Measurements from ENCODE around the gene ABHD8. TPM values are rescaled to one million over a fixed set of nuclear protein-coding genes. Genes with fewer than 3 reads are reported as not detected.

Gene ABHD8
- total RNA-seq, 1 experiment from 2014 or later, result 5.2 TPM

- no peak overlapping the region for H3K27ac ChIP-seq (ENCODE audit: low read depth, low read length)
- H3K4me2 ChIP-seq (ENCODE audit: low read length), result no peak overlapping the region
- CTCF ChIA-PET, result no interaction called here
- H3K27me3 ChIP-seq (ENCODE audit: insufficient read depth, low read length), result no peaks in the 10 kb centered on the region
- TF ChIP-seq EGR1 (IDR thresholded peaks at IDR 0.05; ENCODE audit: low read depth) (no peak), EZH2phosphoT487 (IDR thresholded peaks at IDR 0.05; ENCODE audit: borderline replicate concordance) (no peak), ELF1 (IDR thresholded peaks at IDR 0.05; ENCODE audit: borderline replicate concordance, low read depth) (no peak), EZH2 (IDR thresholded peaks at IDR 0.05) (no peak), JUND (IDR thresholded peaks at IDR 0.05) (no peak), ZBTB33 (IDR thresholded peaks at IDR 0.05; ENCODE audit: extremely low read depth, insufficient replicate concordance, low read length) (no peak)
- no peaks in the 10 kb centered on the region for H4K20me1 ChIP-seq (ENCODE audit: insufficient read depth)
- ATAC-seq (no peak), DNase-seq (ENCODE audit: low read depth, low spot score) (no peak)
- no peak overlapping the region for H2AFZ ChIP-seq (ENCODE audit: low read depth, low read length, poor library complexity, severe bottlenecking)
- no peak overlapping the region for H3K4me3 ChIP-seq (replicated peaks in 1 of 2; ENCODE audit: low read depth in 1 of 2, low read length in 2 of 2)
- no TSS peak for BruUV-seq (replicated peaks)
- H3K9me3 ChIP-seq (ENCODE audit: control insufficient read depth in 1 of 2, insufficient read depth in 1 of 2, low read depth in 1 of 2, low read length in 2 of 2), result no peaks in the 10 kb centered on the region
- peaks cover 5 to 15% of the 10 kb centered on the region in 2 experiments for H3K4me1 ChIP-seq (ENCODE audit: control insufficient read depth in 1 of 2, insufficient read depth in 2 of 2, low read length in 2 of 2)
- no peaks in the 10 kb centered on the region for H3K9me2 ChIP-seq (ENCODE audit: insufficient read depth)
- POLR2A ChIA-PET, result no interaction called here
- no peak overlapping the region for H3K9ac ChIP-seq (ENCODE audit: low read length)
- H3K36me3 ChIP-seq (ENCODE audit: control insufficient read depth in 1 of 2, insufficient read depth in 2 of 2, low read length in 2 of 2), result peaks cover 11 to 12% of the 10 kb centered on the region in 2 experiments; a peak in 2 of 4 replicates
- H3K79me2 ChIP-seq (ENCODE audit: insufficient read depth, low read length), result no peaks in the 10 kb centered on the region; the same call in 1 of the 2 replicates
- RAD21 ChIA-PET (ENCODE audit: low non-redundant PET in 1 of 2, low total read pairs in 2 of 2, uncharacterized antibody in 2 of 2, unreplicated experiment in 2 of 2), result no interaction called here
- intact Hi-C loops (cut with micrococcal nuclease), result no loop called here
Measured at GRCh38 chr19:17323300-17323963, 20.2 kb upstream of the ABHD8 start.

- TF ChIP-seq REST (IDR thresholded peaks at IDR 0.05; ENCODE audit: low read depth) (no peak), RAD21 (IDR thresholded peaks at IDR 0.05; ENCODE audit: low read depth) (no peak), CEBPB (IDR thresholded peaks at IDR 0.05; ENCODE audit: low read depth) (no peak), ZFX (IDR thresholded peaks at IDR 0.05) (no peak), ZNF274 (IDR thresholded peaks at IDR 0.05; ENCODE audit: low read depth, low read length) (no peak), SIN3A (IDR thresholded peaks at IDR 0.05; ENCODE audit: low read depth) (no peak)
- CTCF ChIA-PET, result no interaction called here
- H3K4me1 ChIP-seq (ENCODE audit: control insufficient read depth in 1 of 2, insufficient read depth in 2 of 2, low read length in 2 of 2), result peaks cover 9 to 13% of the 10 kb centered on the region in 2 experiments
- H3K4me2 ChIP-seq (ENCODE audit: low read length), result no peak overlapping the region
- no peaks in the 10 kb centered on the region for H3K27me3 ChIP-seq (ENCODE audit: insufficient read depth, low read length)
- no peak overlapping the region for H3K27ac ChIP-seq (ENCODE audit: low read depth, low read length)
- RAD21 ChIA-PET (ENCODE audit: low non-redundant PET in 1 of 2, low total read pairs in 2 of 2, uncharacterized antibody in 2 of 2, unreplicated experiment in 2 of 2), result no interaction called here
- POLR2A ChIA-PET, result no interaction called here
- no peak overlapping the region for H3K9ac ChIP-seq (ENCODE audit: low read length)
- no peaks in the 10 kb centered on the region for H3K9me3 ChIP-seq (ENCODE audit: control insufficient read depth in 1 of 2, insufficient read depth in 1 of 2, low read depth in 1 of 2, low read length in 2 of 2)
- H3K36me3 ChIP-seq (ENCODE audit: control insufficient read depth in 1 of 2, insufficient read depth in 2 of 2, low read length in 2 of 2), result peaks cover 11 to 12% of the 10 kb centered on the region in 2 experiments; a peak in 2 of 4 replicates
- ATAC-seq (no peak), DNase-seq (ENCODE audit: low read depth, low spot score) (no peak)
- H3K4me3 ChIP-seq (replicated peaks in 1 of 2; ENCODE audit: low read depth in 1 of 2, low read length in 2 of 2), result no peak overlapping the region
- H3K79me2 ChIP-seq (ENCODE audit: insufficient read depth, low read length), result no peaks in the 10 kb centered on the region; the same call in 1 of the 2 replicates
- no peak overlapping the region for H2AFZ ChIP-seq (ENCODE audit: low read depth, low read length, poor library complexity, severe bottlenecking)
- no peaks in the 10 kb centered on the region for H4K20me1 ChIP-seq (ENCODE audit: insufficient read depth)
- no TSS peak for BruUV-seq (replicated peaks)
- intact Hi-C loops (cut with micrococcal nuclease), result no loop called here
- no peaks in the 10 kb centered on the region for H3K9me2 ChIP-seq (ENCODE audit: insufficient read depth)
Measured at GRCh38 chr19:17322854-17323253, 19.6 kb upstream of the ABHD8 start.

Data from HCT116 (cell line).